ENCODE data around the gene VPS13D.

VPS13D gene

DNA sequence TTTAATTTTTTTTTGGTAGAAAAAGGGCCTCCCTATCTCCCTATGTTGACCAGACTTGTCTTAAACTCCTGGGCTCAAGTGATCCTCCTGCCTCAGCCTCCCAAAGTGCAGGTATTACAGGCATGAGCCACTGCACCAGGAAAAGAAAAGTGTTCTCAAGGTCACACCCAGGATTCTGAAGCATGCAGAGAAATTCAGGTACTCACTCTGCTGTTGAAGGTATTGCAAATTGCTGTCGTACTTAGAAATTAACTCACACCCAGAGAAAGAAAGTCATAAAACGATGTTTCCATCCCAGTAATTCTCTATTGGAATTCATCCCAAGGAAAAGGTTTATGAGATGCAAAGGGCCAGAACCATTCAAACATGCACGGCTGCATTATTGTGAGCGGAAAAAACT lies 314.5 kb downstream of the VPS13D start:
- no peak for DNase-seq

DNA sequence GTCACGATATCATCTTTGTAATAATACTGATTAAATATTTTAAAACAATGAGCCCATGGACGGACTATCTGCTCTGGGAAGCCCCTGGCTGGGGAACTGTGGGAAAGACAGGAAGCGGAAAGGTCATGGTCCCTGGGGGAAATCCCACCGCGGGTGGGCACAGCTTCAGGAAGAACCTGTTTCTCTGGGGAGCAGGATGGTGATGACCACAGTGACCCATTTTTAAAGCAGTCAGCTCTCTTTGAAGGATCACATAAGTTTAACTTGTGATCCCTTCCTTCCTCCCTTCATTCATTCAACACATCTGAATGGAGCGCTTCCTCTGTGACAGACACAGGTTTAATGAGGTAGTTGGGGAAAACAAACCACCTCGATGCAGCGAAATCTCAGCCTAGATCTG lies 315.2 kb downstream of the VPS13D start:
- Histone ChIP-seq H3K27ac (ENCODE audit: low read depth, low read length) (no peak overlapping the region), H3K56ac (ENCODE audit: low read length) (no peak overlapping the region), H3K79me1 (ENCODE audit: low read length) (no peaks in the 10 kb centered on the region), H3K9ac (ENCODE audit: low read length) (no peak overlapping the region), H3K27me3 (ENCODE audit: insufficient read depth, low read length, poor library complexity) (no peaks in the 10 kb centered on the region), H4K5ac (ENCODE audit: low read length) (no peak overlapping the region), H4K8ac (ENCODE audit: low read depth, low read length) (no peak overlapping the region), H3K4me1 (ENCODE audit: control insufficient read depth, low read depth, low read length) (no peaks in the 10 kb centered on the region), H3K4ac (ENCODE audit: low read depth, low read length) (no peak overlapping the region), H2AK5ac (ENCODE audit: low read length) (no peak overlapping the region), H3K18ac (ENCODE audit: low read length) (no peak overlapping the region), H2BK15ac (replicated peaks; ENCODE audit: low read depth) (no peak overlapping the region), H2BK5ac (ENCODE audit: low read length) (no peak overlapping the region), H3K79me2 (ENCODE audit: control insufficient read depth, insufficient read depth, low read length) (no peaks in the 10 kb centered on the region), H3K4me3 (ENCODE audit: low read length) (no peak overlapping the region), H2BK120ac (ENCODE audit: low read depth, low read length) (no peak overlapping the region), H3K4me2 (ENCODE audit: low read length) (no peak overlapping the region), H3K36me3 (ENCODE audit: control insufficient read depth, insufficient read depth, low read length) (no peaks in the 10 kb centered on the region), H3K23ac (ENCODE audit: low read length) (no peak overlapping the region)
- WGBS (ENCODE audit: extremely low coverage, insufficient coverage, low lambda C conversion rate): no CpG with 5 or more reads among the region's 8 CpGs
- DNase-seq: no peak

More for the DNA sequence above, 314.5 kb downstream of the VPS13D start:
- Histone ChIP-seq H3K23ac (ENCODE audit: low read length) (no peak overlapping the region), H3K36me3 (ENCODE audit: control insufficient read depth, insufficient read depth, low read length) (no peaks in the 10 kb centered on the region), H3K4me1 (ENCODE audit: control insufficient read depth, low read depth, low read length) (no peaks in the 10 kb centered on the region), H2BK120ac (ENCODE audit: low read depth, low read length) (no peak overlapping the region), H4K5ac (ENCODE audit: low read length) (no peak overlapping the region), H2AK5ac (ENCODE audit: low read length) (no peak overlapping the region), H2BK15ac (replicated peaks; ENCODE audit: low read depth) (no peak overlapping the region), H4K8ac (ENCODE audit: low read depth, low read length) (no peak overlapping the region), H3K4me3 (ENCODE audit: low read length) (no peak overlapping the region), H3K27ac (ENCODE audit: low read depth, low read length) (no peak overlapping the region), H3K79me2 (ENCODE audit: control insufficient read depth, insufficient read depth, low read length) (no peaks in the 10 kb centered on the region), H3K79me1 (ENCODE audit: low read length) (no peaks in the 10 kb centered on the region), H3K4me2 (ENCODE audit: low read length) (no peak overlapping the region), H3K18ac (ENCODE audit: low read length) (no peak overlapping the region), H3K4ac (ENCODE audit: low read depth, low read length) (no peak overlapping the region), H3K9ac (ENCODE audit: low read length) (no peak overlapping the region), H2BK5ac (ENCODE audit: low read length) (no peak overlapping the region), H3K56ac (ENCODE audit: low read length) (no peak overlapping the region), H3K27me3 (ENCODE audit: insufficient read depth, low read length, poor library complexity) (no peaks in the 10 kb centered on the region)
- no CpG with 5 or more reads among the region's 4 CpGs for WGBS (ENCODE audit: extremely low coverage, insufficient coverage, low lambda C conversion rate)

DNA sequence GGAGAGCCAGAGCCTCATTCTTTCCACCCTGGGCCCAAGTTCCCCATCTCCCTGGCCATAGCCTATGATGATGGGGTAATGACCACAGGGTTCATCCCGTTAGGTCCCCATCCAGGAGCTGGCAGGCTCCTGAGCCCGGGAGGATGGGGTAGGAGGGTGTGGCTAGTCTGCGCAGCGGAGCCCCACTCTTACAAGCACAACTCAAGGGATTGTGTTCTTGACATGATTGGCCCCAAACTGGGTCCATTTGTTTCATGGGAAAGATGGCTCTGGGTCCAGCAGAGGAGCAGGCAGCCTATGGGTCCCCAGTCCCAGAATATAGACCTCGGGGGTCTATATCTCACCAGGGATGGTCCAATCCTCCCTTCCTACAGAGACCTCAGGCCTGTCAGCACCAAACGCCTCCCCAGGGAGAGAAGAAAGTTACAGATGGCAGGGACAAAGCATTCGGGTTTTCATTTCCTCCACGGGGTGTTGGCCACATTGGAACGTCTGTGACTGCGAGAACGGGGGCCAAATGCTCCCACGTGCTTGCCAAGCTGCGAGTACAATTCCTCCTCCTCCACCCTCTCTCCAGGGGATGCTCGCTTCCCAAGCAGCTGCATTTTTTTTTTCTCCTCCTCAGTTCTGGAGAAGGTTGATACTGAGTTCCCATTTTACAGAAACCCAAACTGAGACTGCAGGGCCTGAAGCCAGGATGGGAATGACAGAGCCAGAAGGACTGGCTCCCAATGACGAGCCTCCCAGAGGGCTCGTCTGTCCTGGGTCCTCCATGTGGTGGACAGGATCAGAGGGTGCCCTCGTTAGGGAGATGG lies 317.1 kb downstream of the VPS13D start:
- Histone ChIP-seq H3K4me1 (ENCODE audit: control insufficient read depth, low read depth, low read length) (no peaks in the 10 kb centered on the region), H3K36me3 (ENCODE audit: control insufficient read depth, insufficient read depth, low read length) (no peaks in the 10 kb centered on the region), H3K18ac (ENCODE audit: low read length) (no peak overlapping the region), H3K4me3 (ENCODE audit: low read length) (no peak overlapping the region), H4K8ac (ENCODE audit: low read depth, low read length) (no peak overlapping the region), H3K9ac (ENCODE audit: low read length) (no peak overlapping the region), H4K5ac (ENCODE audit: low read length) (no peak overlapping the region), H2BK5ac (ENCODE audit: low read length) (no peak overlapping the region), H3K56ac (ENCODE audit: low read length) (no peak overlapping the region), H3K23ac (ENCODE audit: low read length) (no peak overlapping the region), H2AK5ac (ENCODE audit: low read length) (no peak overlapping the region), H3K79me2 (ENCODE audit: control insufficient read depth, insufficient read depth, low read length) (no peaks in the 10 kb centered on the region), H3K27me3 (ENCODE audit: insufficient read depth, low read length, poor library complexity) (no peaks in the 10 kb centered on the region), H3K27ac (ENCODE audit: low read depth, low read length) (no peak overlapping the region), H2BK120ac (ENCODE audit: low read depth, low read length) (no peak overlapping the region), H3K4ac (ENCODE audit: low read depth, low read length) (no peak overlapping the region), H3K79me1 (ENCODE audit: low read length) (no peaks in the 10 kb centered on the region), H3K4me2 (ENCODE audit: low read length) (no peak overlapping the region), H2BK15ac (replicated peaks; ENCODE audit: low read depth) (no peak overlapping the region)
- WGBS (ENCODE audit: extremely low coverage, insufficient coverage, low lambda C conversion rate): no CpG with 5 or more reads among the region's 17 CpGs
- DNase-seq: no peak

DNA sequence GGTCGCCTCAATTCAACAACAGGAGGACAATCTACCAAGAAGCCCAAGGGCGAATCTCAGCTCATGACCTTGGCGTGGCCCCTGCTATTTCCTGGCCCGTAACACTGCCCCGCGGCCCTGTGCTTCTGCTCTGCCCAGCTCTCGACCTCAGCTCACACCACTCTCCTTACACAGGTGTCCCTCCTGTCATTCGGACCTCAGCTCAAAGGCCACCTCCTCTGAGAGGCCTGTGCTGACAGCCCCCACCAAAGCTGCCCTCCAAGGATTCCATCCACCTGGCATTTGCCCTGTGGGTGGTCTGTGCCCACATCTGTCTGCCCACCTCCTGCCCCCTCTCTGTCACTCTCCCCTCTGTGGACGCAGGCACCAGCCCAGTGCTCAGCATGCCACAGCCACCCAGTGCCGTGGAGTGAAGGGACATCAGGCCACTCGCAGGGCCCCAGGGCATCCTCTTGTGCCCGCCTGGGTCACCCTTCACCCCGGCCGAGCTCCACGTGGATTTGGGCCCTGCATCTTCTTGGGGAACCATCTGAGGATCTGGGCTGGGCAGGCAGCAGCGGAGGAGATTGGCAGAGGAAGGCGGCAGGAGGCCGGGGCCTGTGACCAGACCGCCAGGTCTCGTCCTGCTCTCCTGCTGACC lies 317.9 kb downstream of the VPS13D start:
- no peaks in the 10 kb centered on the region for H3K79me1 ChIP-seq (ENCODE audit: low read length)
- no peak overlapping the region for H2BK15ac ChIP-seq (replicated peaks; ENCODE audit: low read depth)
- H3K4me3 ChIP-seq (ENCODE audit: low read length): no peak overlapping the region
- no peak overlapping the region for H3K4me2 ChIP-seq (ENCODE audit: low read length)
- H3K27ac ChIP-seq (ENCODE audit: low read depth, low read length): no peak overlapping the region
- H3K4me1 ChIP-seq (ENCODE audit: control insufficient read depth, low read depth, low read length): no peaks in the 10 kb centered on the region
- H3K36me3 ChIP-seq (ENCODE audit: control insufficient read depth, insufficient read depth, low read length): no peaks in the 10 kb centered on the region
- H2AK5ac ChIP-seq (ENCODE audit: low read length): no peak overlapping the region
- H2BK120ac ChIP-seq (ENCODE audit: low read depth, low read length): no peak overlapping the region
- H3K23ac ChIP-seq (ENCODE audit: low read length): no peak overlapping the region
- H3K18ac ChIP-seq (ENCODE audit: low read length): no peak overlapping the region
- DNase-seq: no peak
- H4K5ac ChIP-seq (ENCODE audit: low read length): no peak overlapping the region
- no CpG with 5 or more reads among the region's 20 CpGs for WGBS (ENCODE audit: extremely low coverage, insufficient coverage, low lambda C conversion rate)
- no peak overlapping the region for H3K56ac ChIP-seq (ENCODE audit: low read length)
- H4K8ac ChIP-seq (ENCODE audit: low read depth, low read length): no peak overlapping the region
- no peak overlapping the region for H3K9ac ChIP-seq (ENCODE audit: low read length)
- H3K4ac ChIP-seq (ENCODE audit: low read depth, low read length): no peak overlapping the region
- no peak overlapping the region for H2BK5ac ChIP-seq (ENCODE audit: low read length)
- H3K79me2 ChIP-seq (ENCODE audit: control insufficient read depth, insufficient read depth, low read length): no peaks in the 10 kb centered on the region
- H3K27me3 ChIP-seq (ENCODE audit: insufficient read depth, low read length, poor library complexity): no peaks in the 10 kb centered on the region

DNA sequence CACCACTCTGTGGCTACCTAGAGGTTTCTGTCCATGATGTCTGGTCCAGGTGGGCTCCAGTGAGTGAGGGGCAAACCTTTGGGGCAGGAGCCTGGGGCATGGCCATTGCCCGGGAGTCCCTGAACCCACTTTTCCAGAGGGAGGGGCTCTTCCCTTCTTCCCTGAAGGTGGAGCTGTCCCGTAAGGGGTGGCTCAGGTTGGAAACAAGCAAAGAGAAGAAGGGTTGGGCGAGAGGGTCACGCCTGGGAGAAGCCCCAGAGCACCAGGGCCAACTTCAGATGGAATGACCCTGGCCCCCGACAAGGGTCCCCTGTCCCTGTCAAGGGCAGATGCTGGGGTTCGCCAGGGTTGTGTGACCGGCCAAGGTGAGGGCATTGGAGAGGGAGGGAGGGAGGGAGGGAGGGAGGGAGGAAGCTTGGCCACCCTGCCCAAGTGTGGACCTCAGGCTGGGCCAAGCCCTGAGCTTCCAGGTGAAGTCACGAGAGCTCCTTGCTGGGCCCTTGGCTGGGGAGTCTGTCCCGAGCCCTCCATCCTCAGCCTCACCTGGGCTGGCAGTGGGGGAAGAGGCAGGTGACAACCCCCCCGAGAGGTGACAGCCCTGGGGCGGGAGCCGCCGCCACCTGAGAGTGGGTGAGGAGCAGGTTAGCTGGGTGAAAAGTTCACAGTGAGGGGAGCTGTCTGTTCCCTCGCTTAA lies 318.6 kb downstream of the VPS13D start:
- no peaks in the 10 kb centered on the region for H3K79me1 ChIP-seq (ENCODE audit: low read length)
- H3K9ac ChIP-seq (ENCODE audit: low read length): no peak overlapping the region
- no peak overlapping the region for H3K4me3 ChIP-seq (ENCODE audit: low read length)
- H2AK5ac ChIP-seq (ENCODE audit: low read length): no peak overlapping the region
- no peak overlapping the region for H3K27ac ChIP-seq (ENCODE audit: low read depth, low read length)
- no peak overlapping the region for H3K56ac ChIP-seq (ENCODE audit: low read length)
- H3K23ac ChIP-seq (ENCODE audit: low read length): no peak overlapping the region
- H3K27me3 ChIP-seq (ENCODE audit: insufficient read depth, low read length, poor library complexity): no peaks in the 10 kb centered on the region
- H3K79me2 ChIP-seq (ENCODE audit: control insufficient read depth, insufficient read depth, low read length): no peaks in the 10 kb centered on the region
- H3K4ac ChIP-seq (ENCODE audit: low read depth, low read length): no peak overlapping the region
- H2BK5ac ChIP-seq (ENCODE audit: low read length): no peak overlapping the region
- no peak overlapping the region for H4K5ac ChIP-seq (ENCODE audit: low read length)
- H3K4me1 ChIP-seq (ENCODE audit: control insufficient read depth, low read depth, low read length): no peaks in the 10 kb centered on the region
- no peak overlapping the region for H3K18ac ChIP-seq (ENCODE audit: low read length)
- no peak for DNase-seq
- H3K36me3 ChIP-seq (ENCODE audit: control insufficient read depth, insufficient read depth, low read length): no peaks in the 10 kb centered on the region
- no peak overlapping the region for H4K8ac ChIP-seq (ENCODE audit: low read depth, low read length)
- H2BK120ac ChIP-seq (ENCODE audit: low read depth, low read length): no peak overlapping the region
- no peak overlapping the region for H3K4me2 ChIP-seq (ENCODE audit: low read length)
- H2BK15ac ChIP-seq (replicated peaks; ENCODE audit: low read depth): no peak overlapping the region
- no CpG with 5 or more reads among the region's 14 CpGs for WGBS (ENCODE audit: extremely low coverage, insufficient coverage, low lambda C conversion rate)
